GM08714 (cell line): ENCODE measurements around the gene BCL10.

Experiments
- H3K4me3 ChIP-seq: fragments of 200-500 bp; sonication (Bioruptor generic); 2 replicates; pipeline ENCODE4 v1.5.1; 2014; ENCODE audit warnings: mild to moderate bottlenecking, low read length, inconsistent platforms
- ZNF274 ChIP-seq: IDR thresholded peaks from 2 replicates; pipeline ENCODE4 v1.6.1; 2012; ENCODE audit warnings: mild to moderate bottlenecking, low read depth, low read length

Gene BCL10

GRCh38 chr1:85225624-85226380 lies 50.6 kb downstream of the BCL10 start:
- no peak for TF ChIP-seq ZNF274
- no peak overlapping the region for H3K4me3 ChIP-seq

GRCh38 chr1:85224734-85225623 lies 51.5 kb downstream of the BCL10 start:
- no peak for TF ChIP-seq ZNF274
- no peak overlapping the region for H3K4me3 ChIP-seq

- H3K4me3 ChIP-seq, result no peak overlapping the region
- TF ChIP-seq ZNF274, result no peak
Observed at GRCh38 chr1:85224295-85224694, 52.1 kb downstream of the BCL10 start.

- H3K4me3 ChIP-seq, result no peak overlapping the region
- no peak for TF ChIP-seq ZNF274
Observed at GRCh38 chr1:85223334-85223733, 53.1 kb downstream of the BCL10 start.

GRCh38 chr1:85220756-85221201 lies 55.7 kb downstream of the BCL10 start:
- TF ChIP-seq ZNF274, result no peak
- no peak overlapping the region for H3K4me3 ChIP-seq

- no peak for TF ChIP-seq ZNF274
- H3K4me3 ChIP-seq, result no peak overlapping the region
Observed at GRCh38 chr1:85219853-85220610, 56.4 kb downstream of the BCL10 start.

- no peak for TF ChIP-seq ZNF274
- no peak overlapping the region for H3K4me3 ChIP-seq
Observed at GRCh38 chr1:85216697-85217096, 59.7 kb downstream of the BCL10 start.
